ENCODE results near the gene DIP2C.

DIP2C gene

DNA sequence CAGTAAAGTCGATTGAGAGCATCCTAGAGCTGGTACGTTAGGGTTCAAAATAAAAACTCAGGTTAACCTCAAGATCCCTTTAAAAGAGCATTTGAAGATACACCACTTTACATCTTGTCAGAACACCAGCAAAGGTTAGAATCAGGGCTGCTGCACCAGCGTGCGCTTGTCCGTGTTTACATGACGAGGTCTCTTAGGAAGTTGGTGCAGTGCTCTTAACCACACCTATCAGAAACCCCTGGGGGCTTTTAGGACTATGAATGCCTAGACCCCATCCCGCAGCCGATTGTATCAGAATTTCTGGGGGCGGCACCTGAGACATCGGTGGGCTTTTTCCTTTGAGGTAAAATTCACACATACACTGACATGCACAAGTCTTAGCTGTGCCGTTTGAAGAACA lies 456.6 kb downstream of the DIP2C start:
- Histone ChIP-seq H3K18ac (ENCODE audit: low read length) (no peak overlapping the region), H4K8ac (ENCODE audit: low read depth, low read length) (no peak overlapping the region), H2BK12ac (ENCODE audit: low read length) (no peak overlapping the region), H3K14ac (ENCODE audit: low read length) (no peak overlapping the region), H4K91ac (ENCODE audit: low read depth, low read length) (no peak overlapping the region), H2AFZ (ENCODE audit: insufficient read depth, low read length, poor library complexity) (no peak overlapping the region), H3K4me2 (ENCODE audit: low read length) (no peak overlapping the region), H3K23ac (ENCODE audit: low read length) (peak overlapping the region; percentile 78), H2BK120ac (ENCODE audit: insufficient read depth, low read length, poor library complexity) (no peak overlapping the region), H3K79me2 (ENCODE audit: control insufficient read depth, insufficient read depth, low read length, poor library complexity) (no peaks in the 10 kb centered on the region), H4K12ac (ENCODE audit: low read depth, low read length) (peak overlapping the region; percentile 84), H3K4me3 (ENCODE audit: low read depth, low read length) (no peak overlapping the region), H2AK5ac (ENCODE audit: low read length) (no peak overlapping the region), H3K9me3 (ENCODE audit: insufficient read depth, low read depth, low read length) (no peaks in the 10 kb centered on the region), H3K4me1 (ENCODE audit: control insufficient read depth in 1 of 2, insufficient read depth in 2 of 2, low read length in 2 of 2) (no peaks in the 10 kb centered on the region), H3K4ac (ENCODE audit: low read depth, low read length) (no peak overlapping the region), H2BK5ac (ENCODE audit: low read depth, low read length, poor library complexity) (no peak overlapping the region), H3K36me3 (ENCODE audit: control insufficient read depth in 1 of 2, insufficient read depth in 2 of 2, low read length in 2 of 2) (peaks cover 3% of the 10 kb centered on the region in 2 experiments), H3K9ac (ENCODE audit: low read length) (no peak overlapping the region), H3K27me3 (ENCODE audit: insufficient read depth, low read length) (no peaks in the 10 kb centered on the region), H3K27ac (ENCODE audit: low read depth, low read length) (no peak overlapping the region), H3K79me1 (ENCODE audit: low read length) (no peaks in the 10 kb centered on the region)
- no CpG with 5 or more reads among the region's 11 CpGs for WGBS (ENCODE audit: extremely low coverage, insufficient coverage, insufficient read length)
- no peak for DNase-seq

DNA sequence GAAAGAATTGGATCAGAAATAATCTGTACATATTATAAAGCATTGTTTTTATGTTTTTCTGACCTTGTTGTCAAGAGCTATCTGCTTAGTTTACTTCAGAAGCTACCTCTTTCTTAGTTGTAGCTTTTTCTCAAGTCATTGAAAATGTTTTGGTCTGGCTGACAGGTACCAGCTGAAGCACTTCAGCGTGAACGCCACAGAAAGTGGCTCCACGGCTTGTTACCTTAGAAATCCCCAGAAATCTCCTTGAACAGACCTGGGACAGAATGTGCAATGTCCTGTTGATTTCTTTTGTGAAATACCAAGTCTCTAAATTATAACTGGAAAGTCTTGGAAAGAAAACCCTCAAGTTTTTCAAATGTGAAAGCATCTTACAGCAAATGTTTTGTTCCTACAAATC lies 457.4 kb downstream of the DIP2C start:
- H4K8ac ChIP-seq (ENCODE audit: low read depth, low read length) = no peak overlapping the region
- H3K36me3 ChIP-seq (ENCODE audit: control insufficient read depth in 1 of 2, insufficient read depth in 2 of 2, low read length in 2 of 2) = peaks cover 3% of the 10 kb centered on the region in 2 experiments
- H3K4me3 ChIP-seq (ENCODE audit: low read depth, low read length) = no peak overlapping the region
- no peak overlapping the region for H3K4me2 ChIP-seq (ENCODE audit: low read length)
- no peaks in the 10 kb centered on the region for H3K9me3 ChIP-seq (ENCODE audit: insufficient read depth, low read depth, low read length)
- no peaks in the 10 kb centered on the region for H3K79me2 ChIP-seq (ENCODE audit: control insufficient read depth, insufficient read depth, low read length, poor library complexity)
- DNase-seq = no peak
- H3K4ac ChIP-seq (ENCODE audit: low read depth, low read length) = no peak overlapping the region
- H3K4me1 ChIP-seq (ENCODE audit: control insufficient read depth in 1 of 2, insufficient read depth in 2 of 2, low read length in 2 of 2) = no peaks in the 10 kb centered on the region
- WGBS (ENCODE audit: extremely low coverage, insufficient coverage, insufficient read length) = no CpG with 5 or more reads among the region's 3 CpGs
- H3K23ac ChIP-seq (ENCODE audit: low read length) = no peak overlapping the region
- no peaks in the 10 kb centered on the region for H3K27me3 ChIP-seq (ENCODE audit: insufficient read depth, low read length)
- no peak overlapping the region for H2BK5ac ChIP-seq (ENCODE audit: low read depth, low read length, poor library complexity)
- no peak overlapping the region for H2BK12ac ChIP-seq (ENCODE audit: low read length)
- no peak overlapping the region for H4K91ac ChIP-seq (ENCODE audit: low read depth, low read length)
- H4K12ac ChIP-seq (ENCODE audit: low read depth, low read length) = no peak overlapping the region
- H2AK5ac ChIP-seq (ENCODE audit: low read length) = no peak overlapping the region
- no peaks in the 10 kb centered on the region for H3K79me1 ChIP-seq (ENCODE audit: low read length)
- H3K9ac ChIP-seq (ENCODE audit: low read length) = no peak overlapping the region
- no peak overlapping the region for H3K14ac ChIP-seq (ENCODE audit: low read length)
- H2AFZ ChIP-seq (ENCODE audit: insufficient read depth, low read length, poor library complexity) = no peak overlapping the region
- no peak overlapping the region for H3K18ac ChIP-seq (ENCODE audit: low read length)
- no peak overlapping the region for H2BK120ac ChIP-seq (ENCODE audit: insufficient read depth, low read length, poor library complexity)
- H3K27ac ChIP-seq (ENCODE audit: low read depth, low read length) = no peak overlapping the region

DNA sequence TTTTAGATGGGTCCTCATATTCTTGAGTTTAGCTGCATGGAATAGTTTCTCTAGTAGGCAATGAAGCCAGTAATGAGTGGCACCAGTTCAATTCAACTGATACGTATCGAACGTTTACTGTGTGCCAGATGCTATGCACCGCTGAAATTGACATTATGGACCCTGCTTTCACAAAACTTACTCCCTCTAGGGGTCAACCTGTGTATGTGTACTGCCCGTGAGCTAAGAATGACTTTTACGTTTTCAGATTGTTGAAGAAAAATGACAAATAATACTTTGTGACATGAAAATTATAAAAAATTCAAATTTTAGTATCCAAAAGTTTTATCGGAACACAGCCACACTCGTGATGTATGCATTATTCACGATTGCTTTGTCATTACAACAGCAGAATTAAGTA lies 458.7 kb downstream of the DIP2C start:
- Histone ChIP-seq H4K12ac (ENCODE audit: low read depth, low read length) (no peak overlapping the region), H3K9ac (ENCODE audit: low read length) (no peak overlapping the region), H2BK120ac (ENCODE audit: insufficient read depth, low read length, poor library complexity) (no peak overlapping the region), H3K9me3 (ENCODE audit: insufficient read depth, low read depth, low read length) (no peaks in the 10 kb centered on the region), H4K8ac (ENCODE audit: low read depth, low read length) (no peak overlapping the region), H2BK12ac (ENCODE audit: low read length) (no peak overlapping the region), H3K18ac (ENCODE audit: low read length) (no peak overlapping the region), H2BK5ac (ENCODE audit: low read depth, low read length, poor library complexity) (no peak overlapping the region), H3K4me3 (ENCODE audit: low read depth, low read length) (no peak overlapping the region), H3K23ac (ENCODE audit: low read length) (no peak overlapping the region), H3K27ac (ENCODE audit: low read depth, low read length) (no peak overlapping the region), H3K27me3 (ENCODE audit: insufficient read depth, low read length) (no peaks in the 10 kb centered on the region), H4K91ac (ENCODE audit: low read depth, low read length) (no peak overlapping the region), H3K79me2 (ENCODE audit: control insufficient read depth, insufficient read depth, low read length, poor library complexity) (no peaks in the 10 kb centered on the region), H3K14ac (ENCODE audit: low read length) (no peak overlapping the region), H3K4me1 (ENCODE audit: control insufficient read depth in 1 of 2, insufficient read depth in 2 of 2, low read length in 2 of 2) (no peaks in the 10 kb centered on the region), H3K4me2 (ENCODE audit: low read length) (no peak overlapping the region), H3K79me1 (ENCODE audit: low read length) (no peaks in the 10 kb centered on the region), H3K4ac (ENCODE audit: low read depth, low read length) (no peak overlapping the region), H2AK5ac (ENCODE audit: low read length) (no peak overlapping the region), H2AFZ (ENCODE audit: insufficient read depth, low read length, poor library complexity) (no peak overlapping the region), H3K36me3 (ENCODE audit: control insufficient read depth in 1 of 2, insufficient read depth in 2 of 2, low read length in 2 of 2) (peaks cover 3% of the 10 kb centered on the region in 2 experiments)
- WGBS (ENCODE audit: extremely low coverage, insufficient coverage, insufficient read length) = no CpG with 5 or more reads among the region's 9 CpGs
- peak in 1 of 2 donors; percentile 59 for DNase-seq

DNA sequence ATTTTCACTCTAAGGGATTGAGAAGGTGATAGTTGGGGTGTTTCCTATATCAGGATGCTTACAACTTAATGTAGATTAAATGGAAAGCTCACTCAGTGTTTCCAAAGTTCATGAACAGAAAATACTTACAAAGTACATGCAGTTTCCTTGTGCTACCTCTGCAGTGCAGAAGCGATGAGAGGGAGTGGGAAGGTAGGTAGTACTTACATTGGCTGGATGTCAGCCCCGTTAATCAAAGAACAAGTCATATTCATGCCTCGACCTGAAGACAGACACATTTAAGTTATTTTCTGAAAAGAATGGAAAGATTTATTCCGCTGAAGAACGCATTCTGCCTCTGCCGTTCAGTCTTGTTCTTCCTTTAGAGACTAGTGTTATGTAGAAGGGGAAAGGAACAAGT lies 461.1 kb downstream of the DIP2C start:
- no peak overlapping the region for H3K23ac ChIP-seq (ENCODE audit: low read length)
- H4K91ac ChIP-seq (ENCODE audit: low read depth, low read length) = no peak overlapping the region
- H3K9me3 ChIP-seq (ENCODE audit: insufficient read depth, low read depth, low read length) = no peaks in the 10 kb centered on the region
- H3K79me1 ChIP-seq (ENCODE audit: low read length) = no peaks in the 10 kb centered on the region
- no peaks in the 10 kb centered on the region for H3K27me3 ChIP-seq (ENCODE audit: insufficient read depth, low read length)
- no peak overlapping the region for H2BK120ac ChIP-seq (ENCODE audit: insufficient read depth, low read length, poor library complexity)
- no peak overlapping the region for H3K9ac ChIP-seq (ENCODE audit: low read length)
- no peaks in the 10 kb centered on the region for H3K4me1 ChIP-seq (ENCODE audit: control insufficient read depth in 1 of 2, insufficient read depth in 2 of 2, low read length in 2 of 2)
- no peak overlapping the region for H2BK12ac ChIP-seq (ENCODE audit: low read length)
- WGBS (ENCODE audit: extremely low coverage, insufficient coverage, insufficient read length) = no CpG with 5 or more reads among the region's 6 CpGs
- no peak overlapping the region for H3K18ac ChIP-seq (ENCODE audit: low read length)
- H2BK5ac ChIP-seq (ENCODE audit: low read depth, low read length, poor library complexity) = no peak overlapping the region
- H4K12ac ChIP-seq (ENCODE audit: low read depth, low read length) = no peak overlapping the region
- no peak overlapping the region for H3K4me2 ChIP-seq (ENCODE audit: low read length)
- no peak overlapping the region for H2AFZ ChIP-seq (ENCODE audit: insufficient read depth, low read length, poor library complexity)
- no peak overlapping the region for H4K8ac ChIP-seq (ENCODE audit: low read depth, low read length)
- no peak overlapping the region for H3K4ac ChIP-seq (ENCODE audit: low read depth, low read length)
- DNase-seq = no peak
- H3K4me3 ChIP-seq (ENCODE audit: low read depth, low read length) = no peak overlapping the region
- H3K79me2 ChIP-seq (ENCODE audit: control insufficient read depth, insufficient read depth, low read length, poor library complexity) = no peaks in the 10 kb centered on the region
- peaks cover 0 to 2% of the 10 kb centered on the region in 2 experiments for H3K36me3 ChIP-seq (ENCODE audit: control insufficient read depth in 1 of 2, insufficient read depth in 2 of 2, low read length in 2 of 2)
- H3K27ac ChIP-seq (ENCODE audit: low read depth, low read length) = no peak overlapping the region
- H2AK5ac ChIP-seq (ENCODE audit: low read length) = no peak overlapping the region
- no peak overlapping the region for H3K14ac ChIP-seq (ENCODE audit: low read length)

All from trophoblast cell (in vitro differentiated cells and primary cell).